Measurements from ENCODE around the gene USP17L25. TPM values are rescaled to one million over a fixed set of nuclear protein-coding genes. Genes with fewer than 3 reads are reported as not detected.
"Not testable (repeated sequence)": the region's sequence is repeated elsewhere in the genome, so short reads cannot be mapped to it uniquely, and the experiment has no call there.

Gene USP17L25
- not detected for total RNA-seq

- DNase-seq (ENCODE audit: low read depth in 2 of 3, low spot score in 2 of 3) = not testable (repeated sequence)
Observed at GRCh38 chr4:9329611-9330010, at the start of gene USP17L25. USP17L25 (plus strand) TSS chr4:9329911; CDS start chr4:9329911, 0 bp downstream.

GRCh38 chr4:9324191-9324590 lies 5.5 kb upstream of the USP17L25 start:
- not testable (repeated sequence) for DNase-seq (ENCODE audit: low read depth in 2 of 3, low spot score in 2 of 3)

- DNase-seq (ENCODE audit: low read depth in 2 of 3, low spot score in 2 of 3) = not testable (repeated sequence)
Observed at GRCh38 chr4:9324865-9325264, 4.8 kb upstream of the USP17L25 start, which contains the start of gene USP17L24. USP17L24 (plus strand) TSS chr4:9325165; CDS start chr4:9325165, 0 bp downstream.

- DNase-seq (ENCODE audit: low read depth in 2 of 3, low spot score in 2 of 3) = not testable (repeated sequence)
Observed at GRCh38 chr4:9334358-9334757, 4.6 kb downstream of the USP17L25 start, which contains the start of gene USP17L26. USP17L26 (plus strand) TSS chr4:9334658; CDS start chr4:9334658, 0 bp downstream.

- DNase-seq (ENCODE audit: low read depth in 2 of 3, low spot score in 2 of 3) = not testable (repeated sequence)
Observed at GRCh38 chr4:9339103-9339502, 9.4 kb downstream of the USP17L25 start, which contains the start of gene USP17L5. USP17L5 (plus strand) TSS chr4:9339403; CDS start chr4:9339403, 0 bp downstream.

- DNase-seq (ENCODE audit: low read depth in 2 of 3, low spot score in 2 of 3) = not testable (repeated sequence)
Observed at GRCh38 chr4:9343848-9344247, 14.1 kb downstream of the USP17L25 start, which contains the start of gene USP17L27. USP17L27 (plus strand) TSS chr4:9344148; CDS start chr4:9344148, 0 bp downstream.

- not testable (repeated sequence) for DNase-seq (ENCODE audit: low read depth in 2 of 3, low spot score in 2 of 3)
Observed at GRCh38 chr4:9348593-9348992, 18.9 kb downstream of the USP17L25 start, which contains the start of gene USP17L28. USP17L28 (plus strand) TSS chr4:9348893; CDS start chr4:9348893, 0 bp downstream.

GRCh38 chr4:9350866-9351265 lies 21.2 kb downstream of the USP17L25 start:
- not testable (repeated sequence) for DNase-seq (ENCODE audit: low read depth in 2 of 3, low spot score in 2 of 3)

GRCh38 chr4:9353338-9353737 lies 23.6 kb downstream of the USP17L25 start, which contains the start of gene USP17L29:
USP17L29 (plus strand) TSS chr4:9353638; CDS start chr4:9353638, 0 bp downstream.
- not testable (repeated sequence) for DNase-seq (ENCODE audit: low read depth in 2 of 3, low spot score in 2 of 3)

- not testable (repeated sequence) for DNase-seq (ENCODE audit: low read depth in 2 of 3, low spot score in 2 of 3)
Observed at GRCh38 chr4:9362829-9363228, 33.1 kb downstream of the USP17L25 start, which contains the start of gene USP17L30. USP17L30 (plus strand) TSS chr4:9363129; CDS start chr4:9363129, 0 bp downstream.

- DNase-seq (ENCODE audit: low read depth in 2 of 3, low spot score in 2 of 3) = not testable (repeated sequence)
Observed at GRCh38 chr4:9379881-9380280, 50.2 kb downstream of the USP17L25 start.

Other genes starting within 250 kb of the USP17L25 start
- not detected for gene FAM90A26, start 159.5 kb upstream of the USP17L25 start, total RNA-seq
- not detected for gene USP17L10, start 119.3 kb upstream of the USP17L25 start, total RNA-seq
- gene USP17L11, start 114.5 kb upstream of the USP17L25 start, total RNA-seq = not detected
- not detected for gene USP17L12, start 109.8 kb upstream of the USP17L25 start, total RNA-seq
- not detected for gene USP17L13, start 105.0 kb upstream of the USP17L25 start, total RNA-seq
- gene USP17L15, start 95.5 kb upstream of the USP17L25 start, total RNA-seq = not detected
- gene USP17L17, start 86.0 kb upstream of the USP17L25 start, total RNA-seq = not detected
- gene USP17L18, start 81.3 kb upstream of the USP17L25 start, total RNA-seq = not detected
- not detected for gene USP17L19, start 76.5 kb upstream of the USP17L25 start, total RNA-seq
- not detected for gene USP17L20, start 71.8 kb upstream of the USP17L25 start, total RNA-seq
- not detected for gene USP17L21, start 67.0 kb upstream of the USP17L25 start, total RNA-seq
- under 0.01 TPM for gene USP17L22, start 62.3 kb upstream of the USP17L25 start, total RNA-seq
- not detected for gene USP17L24, start 4.7 kb upstream of the USP17L25 start, total RNA-seq
- gene USP17L26, start 4.7 kb downstream of the USP17L25 start, total RNA-seq = not detected
- not detected for gene USP17L5, start 9.5 kb downstream of the USP17L25 start, total RNA-seq
- gene USP17L27, start 14.2 kb downstream of the USP17L25 start, total RNA-seq = not detected
- gene USP17L28, start 19.0 kb downstream of the USP17L25 start, total RNA-seq = not detected
- gene USP17L29, start 23.7 kb downstream of the USP17L25 start, total RNA-seq = not detected
- gene USP17L30, start 33.2 kb downstream of the USP17L25 start, total RNA-seq = not detected
- not detected for gene DEFB131A, start 114.5 kb downstream of the USP17L25 start, total RNA-seq